Skeletal muscle tissue (tissue), 4 donors: ENCODE results near the gene LMO7. TPM values are rescaled to one million over a fixed set of nuclear protein-coding genes. Genes with fewer than 3 reads are reported as not detected.
"Not testable (repeated sequence)": the region's sequence is repeated elsewhere in the genome, so short reads cannot be mapped to it uniquely, and the experiment has no call there.

Experiments
- H3K27ac ChIP-seq: one replicate; pipeline ENCODE4 v1.7.0; 2013; ENCODE audit warnings: mild to moderate bottlenecking, low read depth, low read length, inconsistent platforms
- H3K27me3 ChIP-seq, 3 donors: one replicate each; pipeline ENCODE4 v1.7.0; 2013; ENCODE audit warnings: low read length in 3 of 3; ENCODE audit not compliant: control insufficient read depth in 3 of 3, insufficient read depth in 3 of 3
- H3K36me3 ChIP-seq, 3 donors: one replicate each; pipeline ENCODE4 v1.7.0; 2013; ENCODE audit warnings: low read length in 3 of 3; ENCODE audit not compliant: control insufficient read depth in 3 of 3, insufficient read depth in 3 of 3
- H3K4me1 ChIP-seq, 3 donors: one replicate each; pipeline ENCODE4 v1.7.0; 2013; ENCODE audit warnings: low read length in 3 of 3, mild to moderate bottlenecking in 3 of 3; ENCODE audit not compliant: control insufficient read depth in 3 of 3, insufficient read depth in 3 of 3
- H3K4me3 ChIP-seq, 3 donors: one replicate each; pipeline ENCODE4 v1.7.0; 2013; ENCODE audit warnings: low read length in 3 of 3
- H3K9ac ChIP-seq, 3 donors: one replicate each; pipeline ENCODE4 v1.7.0; 2013; ENCODE audit warnings: low read length in 3 of 3, mild to moderate bottlenecking in 3 of 3, moderate library complexity in 2 of 3, low read depth in 1 of 3
- H3K9me3 ChIP-seq, 3 donors: one replicate each; pipeline ENCODE4 v1.7.0; 2013; ENCODE audit warnings: low read length in 3 of 3; ENCODE audit not compliant: control insufficient read depth in 3 of 3
- total RNA-seq: library from RNA; depleted of rRNA; stranded (reverse); fragments of >200 nt; gene quantifications from one replicate; pipeline ENCODE4 v1.2.3, GENCODE V29; 2014
- donor health status: Osteomylitis.

LMO7 gene
- total RNA-seq, 1 donor from 2014 or later = 176 TPM

DNA sequence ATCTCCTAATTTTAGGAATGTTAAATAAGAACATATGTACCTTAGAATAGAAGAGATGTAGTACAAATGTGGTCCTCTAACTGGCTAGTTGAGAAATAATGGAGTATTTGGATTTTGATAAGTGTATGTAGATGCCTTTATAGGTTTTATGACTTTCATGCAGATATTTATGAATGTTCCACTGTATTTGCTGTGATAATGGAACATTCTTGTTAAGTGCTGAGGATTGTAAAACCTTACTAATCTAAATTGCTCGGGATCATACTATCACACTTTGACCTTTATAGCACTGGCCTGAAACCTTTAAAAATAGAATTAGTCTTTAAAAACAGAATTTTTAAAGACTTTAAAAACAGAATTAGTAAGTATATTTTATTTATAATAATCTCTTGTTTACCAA, 135.1 kb downstream of the LMO7 start:
- Histone ChIP-seq H3K27ac (peak overlapping the region; percentile 9), H3K9ac (no peak overlapping the region), H3K27me3 (no peaks in the 10 kb centered on the region), H3K4me1 (peaks cover 2 to 20% (median 19%) of the 10 kb centered on the region in 3 donors), H3K4me3 (no peak overlapping the region), H3K9me3 (no peaks in the 10 kb centered on the region), H3K36me3 (no peaks in the 10 kb centered on the region)

DNA sequence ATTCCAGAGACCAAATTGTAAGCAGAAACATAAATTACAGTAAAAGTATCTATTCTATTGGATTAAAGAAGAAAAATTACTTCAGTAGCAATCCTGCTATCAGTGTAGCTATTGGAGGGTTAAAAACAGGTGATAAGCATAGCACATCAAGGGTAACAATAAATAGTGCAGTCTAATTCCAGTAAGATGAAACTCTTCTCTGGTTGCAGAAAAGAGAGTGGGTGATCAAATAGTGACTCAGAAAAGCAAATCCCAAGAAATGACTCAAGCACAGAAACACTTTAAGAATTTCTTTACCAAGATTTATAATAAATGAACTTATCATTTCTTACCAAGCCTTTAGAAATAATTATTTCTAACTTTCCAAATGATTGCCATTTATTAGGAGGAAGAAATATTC, 135.7 kb downstream of the LMO7 start:
- Histone ChIP-seq H3K27ac (peak overlapping the region; percentile 10), H3K9me3 (no peaks in the 10 kb centered on the region), H3K4me3 (no peak overlapping the region), H3K36me3 (no peaks in the 10 kb centered on the region), H3K27me3 (no peaks in the 10 kb centered on the region), H3K9ac (no peak overlapping the region), H3K4me1 (peaks cover 3 to 20% (median 18%) of the 10 kb centered on the region in 3 donors)

DNA sequence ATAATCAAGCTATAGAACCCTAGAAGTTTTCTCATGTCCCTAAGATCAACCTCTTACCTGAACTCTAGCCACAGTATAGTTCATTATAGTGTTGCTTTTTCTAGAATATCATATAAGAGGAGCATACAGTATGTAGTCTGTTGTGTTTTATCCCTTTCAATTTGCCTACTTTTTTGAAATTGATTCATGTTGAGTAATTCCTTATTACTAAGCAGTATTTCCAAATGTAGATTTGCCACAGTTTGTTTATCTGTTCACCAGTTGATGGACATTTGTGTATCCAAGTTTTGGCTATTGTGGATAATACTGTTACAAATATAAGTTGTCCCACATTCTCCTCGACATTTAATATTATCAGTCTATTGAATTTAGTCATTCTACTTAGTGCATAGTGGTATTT, 138.0 kb downstream of the LMO7 start:
- H3K27me3 ChIP-seq = no peaks in the 10 kb centered on the region
- no peak overlapping the region for H3K27ac ChIP-seq
- no peaks in the 10 kb centered on the region for H3K36me3 ChIP-seq
- no peak overlapping the region for H3K9ac ChIP-seq
- H3K4me1 ChIP-seq = peaks cover 5 to 19% (median 10%) of the 10 kb centered on the region in 3 donors
- no peak overlapping the region for H3K4me3 ChIP-seq
- no peaks in the 10 kb centered on the region for H3K9me3 ChIP-seq

DNA sequence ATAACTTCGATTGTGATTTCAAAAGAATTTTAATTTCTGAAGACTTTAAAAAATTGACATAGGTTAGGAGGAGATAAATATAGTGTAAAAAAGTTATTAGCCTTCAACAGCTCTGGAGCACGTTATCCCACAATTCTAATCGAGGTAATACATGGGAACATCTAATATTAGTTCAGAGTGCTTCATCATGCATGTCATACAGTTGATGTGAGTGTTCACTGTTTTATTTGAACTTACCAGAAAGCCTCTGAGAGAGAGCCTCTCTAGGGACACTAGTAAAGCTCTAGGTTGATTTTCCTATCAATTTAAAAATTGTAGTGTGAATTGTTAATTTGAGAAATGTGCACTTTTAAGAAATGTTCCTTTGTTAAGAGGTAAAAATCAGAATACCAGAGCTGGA, 140.4 kb downstream of the LMO7 start:
- no peaks in the 10 kb centered on the region for H3K27me3 ChIP-seq
- no peaks in the 10 kb centered on the region for H3K9me3 ChIP-seq
- H3K36me3 ChIP-seq = no peaks in the 10 kb centered on the region
- no peak overlapping the region for H3K27ac ChIP-seq
- H3K9ac ChIP-seq = no peak overlapping the region
- H3K4me3 ChIP-seq = no peak overlapping the region
- H3K4me1 ChIP-seq = peaks cover 0 to 8% (median 5%) of the 10 kb centered on the region in 3 donors

DNA sequence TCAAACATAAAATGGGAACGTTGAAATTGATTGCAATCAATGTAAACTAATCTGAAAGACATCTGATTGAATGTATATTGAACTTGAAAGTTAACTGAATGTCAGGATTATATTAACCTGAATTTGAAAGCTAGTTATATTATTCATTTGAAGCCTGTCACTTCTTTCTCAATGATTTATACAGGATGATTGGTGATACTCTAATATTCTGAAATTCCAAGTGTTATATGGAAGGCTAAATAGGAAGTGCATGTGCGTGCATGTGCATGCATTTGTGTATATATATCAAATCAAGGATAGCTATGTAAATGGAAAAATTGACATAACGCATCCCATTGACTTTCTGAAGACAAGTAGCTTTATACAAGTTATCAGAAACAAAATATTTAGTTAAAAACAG, 143.3 kb downstream of the LMO7 start:
- peaks cover 3 to 4% (median 4%) of the 10 kb centered on the region in 3 donors for H3K9me3 ChIP-seq
- no peak overlapping the region for H3K27ac ChIP-seq
- H3K4me1 ChIP-seq = peaks cover 0 to 9% (median 4%) of the 10 kb centered on the region in 3 donors
- peaks cover 0 to 3% (median 0%) of the 10 kb centered on the region in 3 donors for H3K36me3 ChIP-seq
- H3K4me3 ChIP-seq = no peak overlapping the region
- H3K27me3 ChIP-seq = no peaks in the 10 kb centered on the region
- H3K9ac ChIP-seq = no peak overlapping the region

DNA sequence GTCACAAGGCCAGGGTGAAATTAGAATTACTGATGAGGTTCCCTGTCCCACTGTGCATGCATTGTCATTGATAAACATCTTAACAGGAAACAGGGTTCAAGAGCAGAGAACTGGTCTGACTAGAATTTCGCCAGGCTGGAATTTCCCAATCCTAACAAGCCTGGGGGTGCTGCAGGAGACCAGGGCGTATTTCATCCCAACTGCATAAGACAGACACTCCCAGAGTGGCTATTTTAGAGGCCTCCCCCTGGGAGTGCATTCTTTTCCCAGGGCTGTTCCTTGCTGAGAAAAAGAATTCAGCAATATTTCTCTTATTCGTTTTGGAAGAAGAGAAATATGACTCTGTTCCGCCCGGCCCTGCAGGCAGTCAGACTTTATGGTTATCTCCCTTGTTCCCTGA, 144.0 kb downstream of the LMO7 start:
- not testable (repeated sequence) for H3K36me3 ChIP-seq, H3K27ac ChIP-seq, H3K9ac ChIP-seq, H3K9me3 ChIP-seq, H3K4me3 ChIP-seq, H3K27me3 ChIP-seq, H3K4me1 ChIP-seq

DNA sequence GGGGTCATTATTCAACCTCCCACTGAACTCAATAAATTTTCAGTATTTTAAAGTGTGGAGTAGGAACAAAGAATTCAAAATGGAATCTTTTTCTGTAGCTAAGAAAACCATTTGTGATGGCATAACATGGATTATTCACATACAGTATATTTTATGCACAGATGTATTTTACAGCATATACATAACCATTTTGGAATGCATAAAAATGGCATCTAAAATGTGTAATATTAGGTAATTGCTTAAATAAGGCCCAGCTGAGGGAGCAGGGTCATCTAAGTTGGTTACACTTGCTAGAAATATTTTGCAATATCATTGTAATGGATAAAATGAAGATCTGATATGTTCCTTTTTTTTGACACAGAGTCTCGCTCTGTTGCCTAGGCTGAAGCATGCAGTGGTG, 146.9 kb downstream of the LMO7 start:
- Histone ChIP-seq H3K27ac (no peak overlapping the region), H3K4me3 (no peak overlapping the region), H3K27me3 (no peaks in the 10 kb centered on the region), H3K9me3 (peaks cover 3 to 4% (median 4%) of the 10 kb centered on the region in 3 donors), H3K9ac (no peak overlapping the region), H3K36me3 (peaks cover 0 to 3% (median 0%) of the 10 kb centered on the region in 3 donors), H3K4me1 (peaks cover 0 to 7% (median 3%) of the 10 kb centered on the region in 3 donors)

DNA sequence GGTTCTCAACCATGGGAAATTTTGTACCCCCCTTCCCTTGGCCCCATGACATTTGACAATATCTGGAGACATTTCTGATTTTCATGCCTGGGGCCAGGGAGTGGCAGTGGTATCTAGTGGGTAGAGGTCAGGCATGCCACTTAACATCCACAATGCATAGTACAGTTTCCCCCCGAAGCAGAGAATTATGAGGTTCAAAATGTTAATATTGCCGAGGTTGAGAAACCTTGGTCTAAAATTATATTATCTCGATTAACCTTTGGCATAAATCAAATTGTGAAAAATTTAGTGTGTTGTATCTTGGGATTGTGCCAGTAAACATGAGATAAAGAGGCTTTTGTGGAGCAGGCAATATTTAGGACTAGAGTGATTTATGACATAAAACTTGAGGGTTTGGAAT, 147.9 kb downstream of the LMO7 start:
- Histone ChIP-seq H3K27me3 (no peaks in the 10 kb centered on the region), H3K4me3 (no peak overlapping the region), H3K36me3 (peaks cover 0 to 3% (median 0%) of the 10 kb centered on the region in 3 donors), H3K4me1 (peaks cover 9 to 17% (median 11%) of the 10 kb centered on the region in 3 donors), H3K27ac (peak overlapping the region; percentile 27), H3K9me3 (peaks cover 3 to 4% (median 4%) of the 10 kb centered on the region in 3 donors), H3K9ac (no peak overlapping the region)

DNA sequence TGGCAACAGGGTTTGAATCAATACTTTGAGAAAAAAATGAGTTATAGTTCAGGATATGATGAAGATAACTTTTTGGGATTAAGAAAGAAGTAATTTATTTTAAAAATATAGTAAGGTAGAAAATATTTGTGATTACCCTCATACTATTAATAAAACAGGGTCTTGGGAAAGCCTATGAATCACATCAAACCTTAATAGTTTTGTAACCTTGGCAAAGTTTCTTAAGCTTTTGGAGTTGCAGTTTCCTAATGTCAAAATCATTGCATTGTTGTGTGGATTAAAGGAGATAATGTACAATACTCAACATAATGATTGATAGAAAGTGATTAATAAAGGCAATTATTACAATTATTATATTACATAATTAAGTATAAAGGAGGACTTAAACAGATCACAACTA, 149.0 kb downstream of the LMO7 start:
- no peaks in the 10 kb centered on the region for H3K27me3 ChIP-seq
- H3K4me1 ChIP-seq = peaks cover 20 to 29% (median 22%) of the 10 kb centered on the region in 3 donors
- no peak overlapping the region for H3K27ac ChIP-seq

DNA sequence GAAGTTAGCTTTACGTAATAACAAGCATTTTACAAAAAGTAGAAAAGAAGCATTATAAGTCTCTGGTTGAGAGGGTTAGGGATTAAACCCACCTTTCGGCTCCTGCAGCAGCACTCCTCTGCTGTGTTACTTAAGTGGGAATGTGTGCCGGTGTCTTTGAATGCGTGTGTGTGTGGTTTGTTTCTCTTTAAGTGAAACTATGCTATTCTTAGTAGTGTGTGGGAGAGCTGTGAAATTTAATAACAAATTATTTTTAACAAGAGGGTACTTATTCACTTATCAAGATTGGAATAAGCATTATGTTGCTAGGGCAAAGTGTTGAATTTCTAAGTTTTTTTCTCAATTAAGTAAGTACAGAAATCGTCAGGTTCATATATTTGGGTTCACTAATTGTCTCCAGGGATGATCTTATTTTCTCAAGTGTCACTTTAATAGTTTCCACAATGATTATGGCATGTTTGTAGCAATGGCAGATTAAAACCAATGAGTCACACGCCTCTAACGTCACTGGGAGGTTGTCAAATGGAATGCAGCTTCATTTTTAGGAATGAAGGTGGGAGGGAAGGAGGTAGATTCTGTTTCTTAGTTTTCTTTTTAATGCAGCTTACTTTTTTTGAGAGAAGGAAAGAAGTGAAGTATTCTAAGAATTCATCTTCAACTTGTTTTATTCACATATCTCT, 151.3 kb downstream of the LMO7 start:
- Histone ChIP-seq H3K4me3 (peak overlapping the region; percentile 23 to 49 (median 39)), H3K36me3 (peaks cover 0 to 2% (median 0%) of the 10 kb centered on the region in 3 donors), H3K9me3 (peaks cover 3 to 4% (median 3%) of the 10 kb centered on the region in 3 donors), H3K27ac (peak overlapping the region; percentile 86), H3K9ac (peak overlapping the region; percentile 35 to 47 (median 35)), H3K27me3 (no peaks in the 10 kb centered on the region), H3K4me1 (peaks cover 35 to 44% (median 37%) of the 10 kb centered on the region in 3 donors)

More for the DNA sequence above, 149.0 kb downstream of the LMO7 start:
- Histone ChIP-seq H3K4me3 (no peak overlapping the region), H3K9me3 (peaks cover 3 to 4% (median 4%) of the 10 kb centered on the region in 3 donors), H3K36me3 (peaks cover 0 to 3% (median 0%) of the 10 kb centered on the region in 3 donors), H3K9ac (no peak overlapping the region)
